DND-41 (cell line): ENCODE data around the gene TPPP.

Experiments used
- CTCF ChIP-seq: IDR thresholded peaks from 2 replicates; pipeline ENCODE4 v1.5.1; 2012; ENCODE audit warnings: borderline replicate concordance, low read length, moderate library complexity, mild to moderate bottlenecking; ENCODE audit not compliant: poor library complexity, severe bottlenecking; ENCODE audit errors: extremely low read depth
- EZH2 ChIP-seq: IDR thresholded peaks from 3 replicates; pipeline ENCODE4 v1.6.1; 2012; ENCODE audit warnings: borderline replicate concordance, low read depth, mild to moderate bottlenecking, moderate library complexity, low read length, inconsistent platforms; ENCODE audit not compliant: severe bottlenecking

- TF ChIP-seq CTCF, result no peak
- TF ChIP-seq EZH2, result no peak
These were observed 48.2 kb downstream of the TPPP start for GRCh38 chr5:644971-645370.
